MM.1S (cell line): ENCODE measurements around the gene PSTPIP2.

ENCODE experiments used
- CTCF ChIP-seq: fragments of 300-600 bp; sonication (generic); IDR thresholded peaks from 2 replicates; pipeline ENCODE4 v1.5.1; 2016; ENCODE audit warnings: antibody characterized with exemption, low read length, mixed read lengths
- EZH2 ChIP-seq: fragments of 300-600 bp; sonication (generic); optimal IDR thresholded peaks from 2 replicates; pipeline ENCODE3; 2017; ENCODE audit warnings: low read depth, mild to moderate bottlenecking, antibody characterized with exemption, low read length, mixed read lengths
- EZH2phosphoT487 ChIP-seq: fragments of 300-600 bp; sonication (generic); IDR thresholded peaks from 2 replicates; pipeline ENCODE4 v1.6.1; 2018; ENCODE audit warnings: antibody characterized with exemption, low read length

- no peak for TF ChIP-seq CTCF
- no peak for TF ChIP-seq EZH2
- no peak for TF ChIP-seq EZH2phosphoT487
These were observed 7.3 kb upstream of the PSTPIP2 start for GRCh38 chr18:46079336-46079735.
